SU-DHL-6 (cell line): ENCODE data around the gene MOCS3.

Source experiments
- H2AFZ ChIP-seq: fragments of 200-600 bp; sonication (generic); 2 replicates; pipeline ENCODE4 v1.6.1; 2014; ENCODE audit warnings: low read depth, mild to moderate bottlenecking, moderate library complexity, mixed read lengths, antibody characterized with exemption, low read length; ENCODE audit not compliant: severe bottlenecking
- H3F3A ChIP-seq: fragments of 200-600 bp; shearing (Covaris generic); 2 replicates; pipeline ENCODE4 v1.6.0; 2016; ENCODE audit warnings: antibody characterized with exemption, mild to moderate bottlenecking; ENCODE audit not compliant: insufficient read depth
- H3K27ac ChIP-seq: fragments of 200-600 bp; sonication (generic); 2 replicates; pipeline ENCODE4 v1.5.1; 2016; ENCODE audit warnings: low read depth, mild to moderate bottlenecking, low read length, moderate library complexity, mixed read lengths
- H3K27me3 ChIP-seq: fragments of 200-600 bp; sonication (generic), shearing (Covaris generic); 2 replicates; pipeline ENCODE4 v1.6.0; 2014; ENCODE audit warnings: mild to moderate bottlenecking, low read length
- H3K36me3 ChIP-seq: fragments of 200-600 bp; sonication (generic); 2 replicates; pipeline ENCODE4 v1.6.1; 2014; ENCODE audit warnings: mild to moderate bottlenecking, low read length, mixed read lengths
- H3K4me2 ChIP-seq: fragments of 300-600, 200-600 bp; shearing (Covaris generic), sonication (generic); 2 replicates; pipeline ENCODE4 v1.6.0; 2014; ENCODE audit warnings: low read length, low read depth, mild to moderate bottlenecking; ENCODE audit not compliant: poor library complexity, severe bottlenecking
- H3K4me3 ChIP-seq: fragments of 200-600 bp; sonication (generic); 2 replicates; pipeline ENCODE4 v1.5.1; 2014; ENCODE audit warnings: antibody characterized with exemption, low read length, mild to moderate bottlenecking, mixed read lengths; ENCODE audit not compliant: insufficient read depth, poor library complexity, severe bottlenecking
- H3K79me2 ChIP-seq: fragments of 200-600 bp; sonication (generic); 2 replicates; pipeline ENCODE4 v1.6.1; 2014; ENCODE audit warnings: mild to moderate bottlenecking, low read length, moderate library complexity; ENCODE audit not compliant: insufficient read depth
- H3K9ac ChIP-seq: fragments of 200-600 bp; sonication (generic); 2 replicates; pipeline ENCODE4 v1.7.0; 2014; ENCODE audit warnings: mild to moderate bottlenecking, low read length
- H3K9me2 ChIP-seq: fragments of 200-600 bp; sonication (generic); replicated peaks from 2 replicates; pipeline ENCODE4 v1.6.1; 2014; ENCODE audit warnings: low read length; ENCODE audit not compliant: insufficient read depth
- H3K9me3 ChIP-seq: fragments of 200-600 bp; sonication (generic); 2 replicates; pipeline ENCODE4 v1.6.1; 2014; ENCODE audit warnings: low read length, mixed read lengths; ENCODE audit not compliant: insufficient read depth
- H4K20me1 ChIP-seq: fragments of 200-600 bp; sonication (generic); 2 replicates; pipeline ENCODE4 v1.6.1; 2014; ENCODE audit warnings: low read depth, mild to moderate bottlenecking, antibody characterized with exemption, low read length, moderate library complexity, mixed read lengths
- EZH2phosphoT487 ChIP-seq: fragments of 200-600 bp; sonication (generic), shearing (Covaris generic); conservative IDR thresholded peaks from 2 replicates; pipeline ENCODE4 v1.6.1; 2018; ENCODE audit warnings: mild to moderate bottlenecking, antibody characterized with exemption, low read length, moderate library complexity, mixed read lengths
- TF ChIP-seq, protein P1 (sequence below): fragments of 200-600 bp; sonication (generic); IDR thresholded peaks from one replicate; pipeline ENCODE4 v1.5.1; 2017; ENCODE audit warnings: antibody characterized with exemption, mild to moderate bottlenecking, low read length, moderate library complexity; ENCODE audit not compliant: insufficient read depth, poor library complexity, severe bottlenecking

MOCS3 gene

DNA sequence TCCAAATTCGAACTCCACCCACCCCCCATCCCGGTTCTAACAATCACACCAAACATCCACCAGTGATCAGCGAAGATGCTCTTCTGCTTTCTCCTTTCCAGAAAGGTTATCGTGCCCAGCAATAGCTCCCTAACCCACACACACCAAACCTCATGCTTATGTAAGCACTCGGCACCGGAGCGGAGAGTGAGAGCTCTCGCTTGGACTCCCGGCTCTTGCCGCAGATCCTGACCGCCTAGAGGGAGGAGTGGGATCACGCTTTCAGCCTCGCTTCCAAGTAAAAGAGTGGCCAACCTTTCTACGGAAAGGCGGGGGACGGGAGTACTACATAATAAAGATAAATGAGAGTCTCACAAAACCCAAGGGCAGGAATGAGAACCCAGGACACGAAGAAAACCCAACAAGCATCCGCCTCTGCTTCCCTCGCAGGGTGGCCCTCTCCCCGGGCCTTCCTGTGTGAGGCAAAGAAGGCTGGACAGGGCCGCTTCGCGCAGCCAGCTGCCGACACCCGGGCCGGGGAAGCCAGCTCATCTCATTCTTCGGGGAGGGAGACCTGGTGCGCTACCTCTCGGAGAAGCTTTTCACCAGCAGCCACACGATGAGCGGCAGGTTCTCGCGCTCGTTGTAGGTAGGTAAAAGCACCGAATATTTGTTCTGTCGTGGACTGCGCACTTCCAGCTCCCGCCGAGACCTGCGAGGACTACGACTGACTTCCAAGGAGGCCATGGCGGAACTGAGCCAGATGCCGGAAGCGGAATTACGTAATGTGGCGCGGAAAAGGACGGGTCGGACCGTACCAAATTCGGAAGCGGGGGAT is 612 bp upstream of the MOCS3 start, which contains the start of gene DPM1:
TSS of gene DPM1 (minus strand) at position 735 of the 817 bp plus-strand sequence. CDS start at position 726, 9 bp downstream.
- H3K9ac ChIP-seq = peak within 1 kb of the TSS; percentile 88
- H3K9me3 ChIP-seq = no peaks in the 10 kb centered on the region
- peak within 1 kb of the TSS; percentile 86 for H3K4me2 ChIP-seq
- peaks cover 63% of the 10 kb centered on the region for H3K79me2 ChIP-seq
- H3F3A ChIP-seq = no peaks in the 10 kb centered on the region
- H3K4me3 ChIP-seq = peak within 1 kb of the TSS; percentile 90
- H3K36me3 ChIP-seq = peaks cover 24% of the 10 kb centered on the region
- peak within 1 kb of the TSS; percentile 81 for H3K27ac ChIP-seq
- H3K27me3 ChIP-seq = no peaks in the 10 kb centered on the region
- no peaks in the 10 kb centered on the region for H3K9me2 ChIP-seq
- TF ChIP-seq EZH2phosphoT487 = no peak
- TF ChIP-seq, protein P1, sequence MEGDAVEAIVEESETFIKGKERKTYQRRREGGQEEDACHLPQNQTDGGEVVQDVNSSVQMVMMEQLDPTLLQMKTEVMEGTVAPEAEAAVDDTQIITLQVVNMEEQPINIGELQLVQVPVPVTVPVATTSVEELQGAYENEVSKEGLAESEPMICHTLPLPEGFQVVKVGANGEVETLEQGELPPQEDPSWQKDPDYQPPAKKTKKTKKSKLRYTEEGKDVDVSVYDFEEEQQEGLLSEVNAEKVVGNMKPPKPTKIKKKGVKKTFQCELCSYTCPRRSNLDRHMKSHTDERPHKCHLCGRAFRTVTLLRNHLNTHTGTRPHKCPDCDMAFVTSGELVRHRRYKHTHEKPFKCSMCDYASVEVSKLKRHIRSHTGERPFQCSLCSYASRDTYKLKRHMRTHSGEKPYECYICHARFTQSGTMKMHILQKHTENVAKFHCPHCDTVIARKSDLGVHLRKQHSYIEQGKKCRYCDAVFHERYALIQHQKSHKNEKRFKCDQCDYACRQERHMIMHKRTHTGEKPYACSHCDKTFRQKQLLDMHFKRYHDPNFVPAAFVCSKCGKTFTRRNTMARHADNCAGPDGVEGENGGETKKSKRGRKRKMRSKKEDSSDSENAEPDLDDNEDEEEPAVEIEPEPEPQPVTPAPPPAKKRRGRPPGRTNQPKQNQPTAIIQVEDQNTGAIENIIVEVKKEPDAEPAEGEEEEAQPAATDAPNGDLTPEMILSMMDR = no peak
- peak within 1 kb of the TSS; percentile 76 for H2AFZ ChIP-seq
- H4K20me1 ChIP-seq = peaks cover 27% of the 10 kb centered on the region

DNA sequence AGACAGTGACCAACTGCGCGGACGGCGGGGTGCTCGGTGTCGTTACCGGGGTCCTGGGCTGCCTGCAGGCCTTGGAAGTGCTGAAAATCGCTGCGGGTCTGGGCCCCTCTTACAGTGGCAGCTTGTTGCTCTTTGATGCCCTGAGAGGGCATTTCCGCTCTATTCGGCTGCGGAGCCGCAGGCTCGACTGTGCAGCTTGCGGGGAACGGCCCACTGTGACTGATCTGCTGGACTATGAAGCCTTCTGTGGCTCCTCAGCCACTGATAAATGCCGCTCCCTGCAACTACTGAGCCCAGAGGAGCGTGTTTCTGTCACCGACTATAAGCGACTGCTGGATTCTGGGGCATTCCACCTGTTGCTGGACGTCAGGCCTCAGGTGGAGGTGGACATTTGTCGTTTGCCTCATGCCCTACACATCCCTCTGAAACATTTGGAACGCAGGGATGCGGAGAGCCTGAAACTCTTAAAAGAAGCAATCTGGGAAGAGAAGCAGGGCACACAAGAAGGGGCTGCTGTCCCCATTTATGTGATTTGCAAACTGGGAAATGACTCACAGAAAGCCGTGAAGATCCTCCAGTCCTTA is 1.0 kb downstream of the MOCS3 start:
- Histone ChIP-seq H3K9me3 (no peaks in the 10 kb centered on the region), H3K27ac (no peak overlapping the region), H3K36me3 (peaks cover 8% of the 10 kb centered on the region), H2AFZ (no peak overlapping the region), H3K27me3 (no peaks in the 10 kb centered on the region), H3K79me2 (peaks cover 51% of the 10 kb centered on the region), H4K20me1 (peaks cover 25% of the 10 kb centered on the region), H3K9me2 (no peaks in the 10 kb centered on the region), H3K9ac (no peak overlapping the region), H3F3A (no peaks in the 10 kb centered on the region), H3K4me2 (peak overlapping the region; percentile 86), H3K4me3 (peak overlapping the region; percentile 90)
- TF ChIP-seq, protein P1 = no peak
- no peak for TF ChIP-seq EZH2phosphoT487

DNA sequence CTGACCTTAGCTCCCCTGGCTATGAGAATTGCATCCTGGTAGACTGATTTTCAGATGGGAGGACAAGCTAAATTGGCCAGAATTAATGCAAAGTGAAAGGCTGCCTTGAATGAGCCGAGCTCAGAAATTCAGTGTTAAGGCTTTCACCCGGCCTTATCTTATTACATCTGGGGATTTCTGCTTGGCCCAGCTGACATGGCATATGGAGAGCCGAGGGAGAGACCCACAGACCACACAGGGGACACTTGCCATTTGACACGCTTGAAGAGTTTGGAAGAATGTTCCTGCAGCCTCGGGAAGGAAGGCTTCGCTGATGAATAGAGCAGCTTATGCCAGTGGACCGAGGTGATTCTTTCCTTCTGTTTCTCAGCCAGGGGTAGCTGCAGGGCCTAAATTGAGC is 9.0 kb downstream of the MOCS3 start:
- no peaks in the 10 kb centered on the region for H3K9me2 ChIP-seq
- H3K27me3 ChIP-seq = no peaks in the 10 kb centered on the region
- H3K9ac ChIP-seq = no peak overlapping the region
- H4K20me1 ChIP-seq = no peaks in the 10 kb centered on the region
- H3F3A ChIP-seq = no peaks in the 10 kb centered on the region
- TF ChIP-seq EZH2phosphoT487 = no peak
- H3K79me2 ChIP-seq = no peaks in the 10 kb centered on the region
- no peaks in the 10 kb centered on the region for H3K9me3 ChIP-seq
- H3K4me3 ChIP-seq = no peak overlapping the region
- no peak overlapping the region for H3K4me2 ChIP-seq
- H3K27ac ChIP-seq = no peak overlapping the region
- no peak overlapping the region for H2AFZ ChIP-seq
- H3K36me3 ChIP-seq = no peaks in the 10 kb centered on the region

DNA sequence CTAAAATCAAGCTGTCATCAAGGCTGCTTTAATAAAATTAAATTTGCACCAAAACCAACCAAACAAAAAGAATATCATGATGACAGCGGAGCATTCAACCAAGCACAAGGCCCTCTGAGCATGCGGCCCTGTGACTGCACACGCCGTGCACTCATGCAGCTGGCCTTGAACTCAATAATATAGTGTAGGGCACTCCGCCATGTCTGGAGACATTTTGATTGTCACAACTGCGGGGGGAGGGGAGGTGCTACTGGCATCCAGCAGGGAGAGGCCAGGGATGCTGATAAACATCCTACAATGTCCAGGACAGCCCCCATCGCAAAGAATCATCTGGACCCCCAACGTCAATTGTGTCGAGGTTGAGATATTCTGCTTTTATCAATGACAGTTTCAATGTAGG is 9.7 kb downstream of the MOCS3 start:
- no peak overlapping the region for H3K4me3 ChIP-seq
- H3K9ac ChIP-seq = no peak overlapping the region
- no peaks in the 10 kb centered on the region for H4K20me1 ChIP-seq
- TF ChIP-seq EZH2phosphoT487 = no peak
- TF ChIP-seq, protein P1 = no peak
- H3K27me3 ChIP-seq = no peaks in the 10 kb centered on the region
- H3K9me2 ChIP-seq = no peaks in the 10 kb centered on the region
- H3K27ac ChIP-seq = no peak overlapping the region
- no peaks in the 10 kb centered on the region for H3K9me3 ChIP-seq
- H2AFZ ChIP-seq = no peak overlapping the region
- no peak overlapping the region for H3K4me2 ChIP-seq
- no peaks in the 10 kb centered on the region for H3K79me2 ChIP-seq
- H3K36me3 ChIP-seq = no peaks in the 10 kb centered on the region
- H3F3A ChIP-seq = no peaks in the 10 kb centered on the region
